NCI-H1436 (cell line): Measurements from ENCODE around the gene PDE4D.
"Not testable (repeated sequence)": the region's sequence is repeated elsewhere in the genome, so short reads cannot be mapped to it uniquely, and the experiment has no call there.

ENCODE experiments used
- DNase-seq: peaks from one replicate; lab custom pipeline; 2025; lab: John Stamatoyannopoulos, UW

Gene PDE4D

GRCh38 chr5:59703789-59704188 lies 189.7 kb downstream of the PDE4D start:
- DNase-seq = no peak

- peak; percentile 79 for DNase-seq
These were observed 195.0 kb downstream of the PDE4D start for GRCh38 chr5:59698207-59699178.

GRCh38 chr5:59694411-59694810 lies 199.1 kb downstream of the PDE4D start:
- DNase-seq = no peak

DNA sequence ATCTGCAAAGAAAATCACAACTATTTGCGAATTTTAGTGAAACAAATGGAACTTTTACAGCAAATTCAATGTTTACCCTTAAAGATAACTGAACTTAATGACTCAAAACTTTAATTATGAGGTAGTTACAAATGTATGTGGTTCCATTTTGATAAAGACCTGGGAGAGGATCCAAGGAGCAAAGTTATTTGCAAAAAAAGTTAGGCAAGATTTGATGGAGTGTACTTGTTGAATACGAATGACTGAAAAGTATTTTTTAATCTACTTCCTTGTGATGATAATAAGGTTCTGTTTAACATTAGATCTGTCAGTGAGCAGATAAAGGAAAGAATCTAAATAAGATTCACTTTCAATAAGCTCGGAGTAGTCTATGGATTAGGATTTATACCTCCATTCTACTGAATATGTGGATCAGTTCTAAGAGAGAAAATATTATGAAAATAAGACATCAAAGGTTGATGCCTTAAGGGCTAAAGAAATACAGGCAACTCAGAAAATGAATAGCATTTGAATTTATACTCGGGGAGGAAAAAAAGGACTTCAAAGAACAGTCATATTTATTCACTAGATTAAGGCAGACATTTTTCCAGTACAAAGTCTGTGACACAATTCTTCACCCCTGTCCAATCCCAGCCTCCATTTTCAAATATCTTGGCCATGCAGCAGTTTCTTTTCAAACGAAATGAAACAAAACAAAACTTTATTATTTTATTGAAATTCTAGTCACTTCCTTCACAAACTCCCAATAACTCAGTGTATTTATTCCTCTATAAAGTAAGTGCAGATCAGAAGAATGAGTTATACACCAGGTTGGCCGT lies 199.8 kb downstream of the PDE4D start:
- no peak for DNase-seq

- no peak for DNase-seq
These were observed 207.7 kb downstream of the PDE4D start for GRCh38 chr5:59685793-59686192.

DNA sequence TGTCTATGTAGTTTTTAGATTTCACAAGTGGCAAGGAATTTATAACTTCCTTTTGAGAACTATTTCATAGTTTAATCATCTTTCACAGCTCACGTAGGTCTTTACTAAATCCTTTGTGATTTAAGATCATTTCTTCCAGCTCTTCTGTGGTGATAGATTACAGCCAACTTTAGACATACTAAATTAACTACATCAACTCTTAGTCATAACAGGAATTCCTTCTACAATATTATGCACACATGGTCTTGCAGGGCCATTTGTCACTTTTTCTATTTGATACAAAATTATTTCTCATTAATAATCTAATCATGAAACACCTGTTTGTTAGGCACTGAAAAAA lies 208.4 kb downstream of the PDE4D start:
- no peak for DNase-seq

DNA sequence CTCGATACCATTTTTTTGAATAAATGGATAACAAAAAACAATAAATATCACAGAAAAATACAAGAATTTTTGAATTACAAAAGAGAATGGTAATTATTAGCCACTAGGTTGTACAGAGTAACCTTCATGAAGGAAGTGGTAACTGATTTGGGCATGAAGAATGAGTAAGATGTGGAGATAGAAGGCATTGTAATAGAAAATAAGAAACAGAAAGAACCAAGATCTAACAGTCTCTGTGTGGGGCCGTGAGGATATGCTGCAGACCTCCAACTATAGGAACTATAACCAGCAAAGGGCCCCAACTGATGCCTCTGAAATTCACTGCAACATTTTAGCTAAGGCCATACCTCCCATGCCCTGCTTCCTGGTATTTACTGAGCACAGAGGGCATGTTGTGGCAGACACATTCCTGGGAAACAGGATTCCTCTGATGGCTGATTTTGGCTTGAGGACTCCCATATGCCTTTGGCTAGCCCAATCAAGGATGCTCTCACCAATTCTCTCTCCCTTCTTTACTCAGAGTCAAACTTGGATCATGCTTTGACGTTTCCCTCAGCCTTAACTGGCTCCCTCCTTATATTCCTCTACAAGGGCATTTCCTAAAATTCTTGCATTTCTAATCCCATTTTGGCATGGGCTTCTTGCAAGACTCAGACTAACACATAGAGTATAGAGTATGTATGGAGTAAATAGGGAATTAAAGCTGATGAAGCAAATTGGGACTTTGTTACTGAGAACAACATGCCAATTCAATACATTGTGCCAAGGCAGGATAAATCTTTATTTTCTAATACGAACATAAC lies 208.9 kb downstream of the PDE4D start:
- DNase-seq = no peak

DNA sequence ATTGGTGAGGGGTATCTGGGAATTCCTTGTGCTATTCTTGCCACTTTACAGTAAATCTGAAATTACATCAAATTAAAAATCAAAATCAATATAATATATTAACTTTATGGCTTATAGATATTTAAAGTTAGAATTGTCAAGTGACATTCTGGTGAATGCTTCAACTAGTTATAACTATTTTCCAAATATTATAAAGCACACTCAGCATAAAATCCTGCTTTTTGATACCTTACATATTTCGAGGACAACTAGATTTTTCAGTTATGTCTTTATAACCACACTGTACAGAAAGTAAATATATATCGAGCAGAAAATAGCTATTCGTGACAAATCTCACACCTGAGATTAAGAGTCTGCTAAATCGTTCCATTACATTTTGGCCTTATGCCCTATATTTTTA lies 210.2 kb downstream of the PDE4D start:
- no peak for DNase-seq

DNA sequence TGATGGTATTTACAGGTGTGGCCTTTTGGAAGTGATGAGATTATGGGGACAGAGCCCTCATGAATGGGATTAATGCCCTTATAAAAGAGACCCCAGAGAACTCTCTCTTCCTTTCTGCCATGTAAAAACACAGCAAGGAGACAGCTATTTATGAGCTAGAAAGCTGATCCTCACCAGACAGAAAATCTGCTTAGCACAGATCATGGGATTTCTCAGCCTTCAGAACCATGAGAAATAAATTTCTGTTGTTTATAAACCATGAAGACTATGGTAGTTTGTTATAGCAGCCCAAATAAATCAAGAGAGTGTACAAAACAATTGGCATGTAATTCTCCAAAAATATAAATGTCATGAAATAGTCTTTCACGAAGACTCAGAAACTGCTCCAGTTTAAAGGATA lies 211.0 kb downstream of the PDE4D start:
- no peak for DNase-seq

DNA sequence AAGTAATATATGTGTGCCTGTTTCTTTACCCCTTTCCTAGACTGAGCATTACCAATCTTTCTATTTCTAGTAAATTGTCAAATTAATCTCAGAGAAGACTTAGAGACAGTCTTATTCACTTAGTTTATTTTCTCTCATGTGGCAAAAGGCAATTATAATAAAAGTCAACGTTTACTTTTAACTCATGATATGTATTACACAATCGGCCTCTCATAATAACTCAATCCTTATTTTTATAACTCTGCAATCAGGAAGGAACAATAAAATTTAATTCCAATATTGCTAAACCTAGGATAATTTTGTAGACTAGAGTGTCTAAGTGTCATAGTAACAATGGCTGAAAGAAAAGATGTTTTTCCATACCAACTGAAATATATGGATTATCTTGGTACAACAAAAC lies 214.6 kb downstream of the PDE4D start:
- no peak for DNase-seq

GRCh38 chr5:59674763-59675162 lies 218.8 kb downstream of the PDE4D start:
- DNase-seq = no peak

- DNase-seq = peak; percentile 12
These were observed 220.0 kb downstream of the PDE4D start for GRCh38 chr5:59673438-59674058.

- no peak for DNase-seq
These were observed 227.0 kb downstream of the PDE4D start for GRCh38 chr5:59666440-59667068.

- not testable (repeated sequence) for DNase-seq
These were observed 227.7 kb downstream of the PDE4D start for GRCh38 chr5:59665832-59666203.

- DNase-seq = no peak
These were observed 228.3 kb downstream of the PDE4D start for GRCh38 chr5:59665086-59665831.

DNA sequence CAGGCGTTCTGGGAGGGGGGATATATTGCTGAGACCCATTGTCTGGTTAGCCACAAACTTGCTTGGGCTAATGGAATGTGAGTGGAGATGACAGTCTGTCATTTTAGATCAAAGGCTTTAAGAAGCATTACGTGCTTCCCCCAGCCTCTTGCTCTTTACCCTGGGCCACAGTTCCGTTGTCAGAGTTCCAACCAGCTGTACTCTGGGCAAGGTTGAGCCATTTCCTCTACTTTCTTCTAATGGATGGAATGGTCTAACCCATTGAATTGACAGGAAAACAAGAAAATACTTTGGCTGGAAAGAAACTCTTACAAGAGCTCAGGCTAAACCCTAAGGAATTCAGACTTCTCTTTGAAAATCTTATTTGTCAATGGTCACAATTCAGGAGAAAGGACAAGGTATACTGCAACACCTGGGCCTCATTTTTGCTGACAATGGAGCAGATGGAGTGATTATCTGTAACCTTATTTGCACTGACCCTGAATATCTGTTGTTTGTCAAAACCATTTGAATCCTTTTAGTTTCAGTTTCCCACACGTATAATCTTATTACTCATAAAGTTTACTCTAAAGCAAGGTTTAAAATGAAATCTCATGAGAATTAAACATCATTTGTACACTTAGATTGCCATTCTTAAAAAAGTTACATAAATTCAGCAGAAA lies 231.4 kb downstream of the PDE4D start:
- no peak for DNase-seq

GRCh38 chr5:59661311-59661710 lies 232.2 kb downstream of the PDE4D start:
- DNase-seq = no peak

DNA sequence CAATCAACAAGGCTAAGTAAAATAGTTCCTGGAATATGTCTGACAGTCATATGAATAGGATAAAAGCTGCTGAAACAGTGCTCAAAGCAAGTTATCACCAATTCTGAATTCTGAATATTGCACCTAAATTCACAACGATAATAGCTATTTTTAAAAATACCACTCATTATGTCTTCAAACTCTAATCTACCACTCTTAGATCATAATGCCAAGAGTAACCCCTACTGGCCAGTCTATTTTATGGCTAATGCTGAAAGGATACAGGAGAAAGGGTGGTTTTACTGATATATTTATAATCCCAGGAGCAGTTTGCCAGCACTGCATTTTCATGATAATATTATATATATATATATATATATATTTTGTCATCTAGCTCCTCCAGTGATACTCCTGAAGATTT lies 232.8 kb downstream of the PDE4D start:
- no peak for DNase-seq

DNA sequence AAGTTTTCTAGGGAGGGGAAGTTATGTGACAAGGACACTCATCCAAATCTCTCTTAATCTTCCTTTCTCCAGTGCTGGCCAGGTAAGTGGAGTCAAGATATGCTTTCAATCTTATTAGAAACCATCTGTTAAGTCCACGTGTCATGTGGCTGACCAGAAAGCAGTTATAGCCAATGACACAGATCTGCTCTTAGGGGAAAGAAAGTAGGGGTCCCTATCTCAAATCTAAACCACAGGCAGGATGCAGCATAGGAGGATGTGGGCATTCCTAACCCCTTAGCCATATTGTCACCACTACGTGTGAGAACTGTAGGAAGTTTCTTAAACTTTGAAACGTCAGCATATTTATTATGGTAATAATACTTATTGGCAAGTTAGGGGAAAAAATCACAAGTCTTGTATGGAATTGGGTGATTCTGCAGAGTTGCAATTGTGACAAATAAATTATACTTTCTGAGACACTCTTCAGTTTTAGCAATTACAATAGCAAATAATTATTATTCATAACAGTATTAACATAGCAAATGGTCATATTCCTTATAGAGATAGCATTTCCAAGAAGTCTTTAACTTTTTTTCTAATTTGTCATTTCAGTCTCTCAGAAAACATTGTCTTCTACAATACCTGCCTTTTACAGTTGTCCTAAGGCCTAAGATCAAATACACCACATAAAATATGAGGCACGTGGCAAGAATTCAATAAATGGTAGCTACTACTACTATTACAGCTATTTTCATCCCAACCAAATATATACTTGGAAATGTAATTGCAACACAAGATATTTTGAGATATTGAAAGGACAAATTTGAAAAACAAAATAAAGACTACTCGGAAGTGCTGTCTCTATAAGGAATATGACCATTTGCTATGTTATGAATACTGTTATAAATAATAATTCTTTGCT lies 236.9 kb downstream of the PDE4D start:
- no peak for DNase-seq
